Hepatocyte (in vitro differentiated cells): ENCODE measurements around the gene RABL3. TPM values are rescaled to one million over a fixed set of nuclear protein-coding genes. Genes with fewer than 3 reads are reported as not detected.

ENCODE experiments used
- DNase-seq: peaks from one replicate; pipeline ENCODE4 v3.0.0-alpha.2; 2016; ENCODE audit warnings: low spot score
- H2AFZ ChIP-seq: fragments of 200-600 bp; sonication (generic); 2 replicates; pipeline ENCODE4 v1.6.0; 2016; ENCODE audit warnings: antibody characterized with exemption, mild to moderate bottlenecking
- H3K27ac ChIP-seq: fragments of 200-600 bp; sonication (generic); 2 replicates; pipeline ENCODE4 v1.5.1; 2016; ENCODE audit warnings: mild to moderate bottlenecking
- H3K27me3 ChIP-seq: fragments of 200-600 bp; sonication (generic); 2 replicates; pipeline ENCODE4 v1.6.1; 2016
- H3K36me3 ChIP-seq: fragments of 200-600 bp; sonication (generic); replicated peaks from 2 replicates; pipeline ENCODE4 v1.5.1; 2016; ENCODE audit warnings: low read depth; ENCODE audit not compliant: insufficient read depth
- H3K4me1 ChIP-seq: fragments of 200-600 bp; sonication (generic); 2 replicates; pipeline ENCODE4 v1.5.1; 2016; ENCODE audit warnings: mild to moderate bottlenecking, moderate library complexity; ENCODE audit not compliant: insufficient read depth
- H3K4me2 ChIP-seq: fragments of 200-600 bp; sonication (generic); 2 replicates; pipeline ENCODE4 v1.6.0; 2016
- H3K4me3 ChIP-seq: fragments of 200-600 bp; sonication (generic); 2 replicates; pipeline ENCODE4 v1.5.1; 2016; ENCODE audit warnings: mild to moderate bottlenecking
- H3K79me2 ChIP-seq: fragments of 200-600 bp; sonication (generic); 2 replicates; pipeline ENCODE4 v1.6.0; 2017; ENCODE audit warnings: mild to moderate bottlenecking
- H3K9me2 ChIP-seq: fragments of 200-600 bp; sonication (generic); replicated peaks from 2 replicates; pipeline ENCODE4 v1.6.0; 2017; ENCODE audit warnings: mild to moderate bottlenecking; ENCODE audit not compliant: insufficient read depth
- H3K9me3 ChIP-seq: fragments of 200-600 bp; sonication (generic); 2 replicates; pipeline ENCODE4 v1.5.1; 2016; ENCODE audit warnings: low read depth, mild to moderate bottlenecking
- H4K20me1 ChIP-seq: fragments of 200-600 bp; sonication (generic); 2 replicates; pipeline ENCODE4 v1.6.0; 2016; ENCODE audit warnings: mild to moderate bottlenecking; ENCODE audit not compliant: insufficient read depth, poor library complexity, severe bottlenecking
- CTCF ChIP-seq: fragments of 200-600 bp; sonication (generic); IDR thresholded peaks from 2 replicates; pipeline ENCODE4 v1.5.1; 2016; ENCODE audit warnings: antibody characterized with exemption, mild to moderate bottlenecking; ENCODE audit not compliant: poor library complexity
- EZH2 ChIP-seq: fragments of 200-600 bp; sonication (generic); IDR thresholded peaks from 2 replicates; pipeline ENCODE4 v1.6.1; 2016; ENCODE audit warnings: antibody characterized with exemption, mild to moderate bottlenecking, borderline replicate concordance
- EZH2phosphoT487 ChIP-seq: fragments of 200-600 bp; sonication (generic); IDR thresholded peaks from one replicate; pipeline ENCODE4 v1.6.1; 2018; ENCODE audit warnings: antibody characterized with exemption, mild to moderate bottlenecking, low read depth, moderate library complexity; ENCODE audit not compliant: unreplicated experiment, severe bottlenecking
- WGBS: methylation state at CpG from one replicate; pipeline ENCODE4 v1.1.6; 2016; ENCODE audit warnings: low lambda C conversion rate; ENCODE audit errors: missing lambda C conversion rate; 5-methylcytosine and 5-hydroxymethylcytosine counted together
- polyA plus RNA-seq: library from polyadenylated mRNA; unstranded; fragments of >200 nt; fragmentation: Nextera tagmentation; extraction: Ambion mirVana; gene quantifications from 2 replicates; pipeline ENCODE4 v1.2.1, GENCODE V29; 2016
- total RNA-seq: library from RNA; depleted of rRNA; stranded (reverse); fragments of >200 nt; gene quantifications from 2 replicates; pipeline ENCODE4 v1.2.3, GENCODE V29; 2014

Gene RABL3
- total and polyA plus RNA-seq, 2 experiments from 2014 or later = 12.7 to 23.7 TPM

- WGBS = 84% methylated on average over 3 of the region's 3 CpGs
- Histone ChIP-seq H2AFZ (no peak overlapping the region), H3K9me2 (no peaks in the 10 kb centered on the region), H3K36me3 (no peaks in the 10 kb centered on the region), H3K27ac (no peak overlapping the region), H3K4me2 (peak overlapping the region; percentile 43), H4K20me1 (no peaks in the 10 kb centered on the region), H3K27me3 (no peaks in the 10 kb centered on the region), H3K79me2 (peaks cover 45% of the 10 kb centered on the region), H3K4me1 (peaks cover 22% of the 10 kb centered on the region), H3K9me3 (no peaks in the 10 kb centered on the region), H3K4me3 (no peak overlapping the region)
- DNase-seq = no peak
- TF ChIP-seq EZH2phosphoT487 (no peak), CTCF (no peak), EZH2 (no peak)
Measured at GRCh38 chr3:120766576-120766975, 24.3 kb upstream of the RABL3 start.

- Histone ChIP-seq H3K4me1 (peaks cover 22% of the 10 kb centered on the region), H3K27me3 (no peaks in the 10 kb centered on the region), H3K4me2 (no peak overlapping the region), H3K79me2 (peaks cover 47% of the 10 kb centered on the region), H3K36me3 (no peaks in the 10 kb centered on the region), H3K9me3 (no peaks in the 10 kb centered on the region), H2AFZ (no peak overlapping the region), H3K9me2 (no peaks in the 10 kb centered on the region), H4K20me1 (no peaks in the 10 kb centered on the region), H3K4me3 (no peak overlapping the region), H3K27ac (no peak overlapping the region)
- DNase-seq = no peak
- TF ChIP-seq CTCF (no peak), EZH2 (no peak), EZH2phosphoT487 (no peak)
Measured at GRCh38 chr3:120765830-120766493, 23.6 kb upstream of the RABL3 start.

- Histone ChIP-seq H3K9me3 (no peaks in the 10 kb centered on the region), H3K4me3 (no peak overlapping the region), H4K20me1 (no peaks in the 10 kb centered on the region), H3K9me2 (no peaks in the 10 kb centered on the region), H3K27ac (no peak overlapping the region), H2AFZ (no peak overlapping the region), H3K79me2 (peaks cover 49% of the 10 kb centered on the region), H3K4me1 (peaks cover 22% of the 10 kb centered on the region), H3K4me2 (no peak overlapping the region), H3K36me3 (no peaks in the 10 kb centered on the region), H3K27me3 (no peaks in the 10 kb centered on the region)
- no peak for DNase-seq
- TF ChIP-seq CTCF (no peak), EZH2phosphoT487 (no peak), EZH2 (no peak)
Measured at GRCh38 chr3:120764206-120764605, 21.9 kb upstream of the RABL3 start.
